Ovary (tissue), 9 donors: ENCODE measurements around the gene HHIPL2. TPM values are rescaled to one million over a fixed set of nuclear protein-coding genes. Genes with fewer than 3 reads are reported as not detected.

Source experiments
- DNase-seq, 5 donors: peaks; one replicate each; pipeline ENCODE4 v3.0.0-alpha.2; 2019 to 2020
- H3K27ac ChIP-seq, 2 donors: fragments of 200-600 bp; one replicate each; pipeline versions ENCODE4 v1.5.1 to v1.8.0; 2019 to 2022
- H3K27me3 ChIP-seq: fragments of 200-600 bp; one replicate; pipeline ENCODE4 v1.8.0; 2022
- H3K36me3 ChIP-seq: fragments of 200-600 bp; sonication (generic); one replicate; pipeline ENCODE4 v1.5.1; 2019
- H3K4me1 ChIP-seq: one replicate; pipeline ENCODE4 v1.8.1; 2013; ENCODE audit warnings: mild to moderate bottlenecking, moderate library complexity; ENCODE audit not compliant: insufficient read depth
- H3K4me3 ChIP-seq: fragments of 200-600 bp; sonication (generic); one replicate; pipeline ENCODE4 v1.5.1; 2017
- H3K9me3 ChIP-seq, 2 donors: fragments of 200-600 bp in 1 of 2; sonication (generic) in 1 of 2; one replicate each; pipeline versions ENCODE4 v1.5.1 to v1.8.1; 2013 to 2019; ENCODE audit warnings: mild to moderate bottlenecking in 1 of 2, moderate library complexity in 1 of 2
- CTCF ChIP-seq, 3 donors: fragments of 450-650 bp in 2 of 3; fragments of 200-600 bp in 1 of 3; IDR thresholded peaks; one replicate each; pipeline versions ENCODE4 v1.5.1 to v1.8.0; 2016 to 2022; ENCODE audit warnings: antibody characterized with exemption in 3 of 3, mild to moderate bottlenecking in 1 of 3
- EP300 ChIP-seq: sonication (generic); formaldehyde crosslinking; IDR thresholded peaks from one replicate; pipeline ENCODE4 v1.6.1; 2017; ENCODE audit warnings: antibody characterized with exemption
- POLR2A ChIP-seq: fragments of 450-650 bp; IDR thresholded peaks from one replicate; pipeline ENCODE4 v1.6.1; 2017; ENCODE audit warnings: antibody characterized with exemption, mild to moderate bottlenecking, moderate library complexity
- WGBS, 3 donors: extraction: QIAGEN DNeasy Blood & Tissue Kit in 1 of 3; methylation state at CpG; one replicate each; pipeline versions ENCODE4 v1.1.5 to v1.1.7; 2013 to 2017; 5-methylcytosine and 5-hydroxymethylcytosine counted together
- intact Hi-C, 4 donors: fragments of 100-400 bp; cut with DNase I; formaldehyde crosslinking; loops; one replicate each; pipeline versions ENCODE4 v1.11.0 to v1.15.1; 2022 to 2023
- polyA plus RNA-seq, 2 donors: library from polyadenylated mRNA; stranded (reverse); fragments of 200-250 nt in 1 of 2; fragments of 350-450 nt in 1 of 2; fragmentation: Illumina TruSeq in 1 of 2; extraction: RNeasy Lipid Tissue Mini Kit (QIAGEN cat#74804) in 1 of 2; gene quantifications; one replicate each; pipeline ENCODE4 v1.2.3, GENCODE V29; 2013 to 2014
- total RNA-seq, 7 donors: library from RNA; depleted of rRNA in 2 of 7; stranded (reverse); fragments of >200 nt in 2 of 7; fragmentation: NEBNext Ultra II Directional in 3 of 7; extraction: Animal tissue kit (Norgen Biotek cat#: 25700) in 3 of 7; gene quantifications; one replicate each; pipeline versions ENCODE4 v1.1.0 to v1.2.4, GENCODE V29; 2016 to 2023
- donor health status: DM: no; HTN: no; CAD: no; lungs with moderate emphysema.
- donor health status: DM: no; HTN: no; CAD: no.
- donor health status: Bipolar disorder and iron deficiency.
- donor health status: DM: yes; HTN: yes; CAD: no.
- donor health status: DM: no; HTN: no; CAD: no.
- donor health status: DM: yes; HTN: yes; CAD: no.

The HHIPL2 gene
- total and polyA plus RNA-seq, 9 donors, result 0.13 to 0.86 (median 0.43) TPM; not detected in 1

GRCh38 chr1:222530852-222531251, 17.1 kb downstream of the HHIPL2 start:
- TF ChIP-seq CTCF (IDR thresholded peaks at IDR 0.05), result no peak
- TF ChIP-seq POLR2A, result no peak
- TF ChIP-seq EP300, result no peak
- H3K27ac ChIP-seq, result no peak overlapping the region
- H3K27me3 ChIP-seq, result no peaks in the 10 kb centered on the region
- H3K4me3 ChIP-seq, result no peak overlapping the region
- intact Hi-C loops, result loop anchor here in 1 of 4 donors (5.0 kb wide), 1 partner anchor 449 kb away; no protein-coding TSS in a partner anchor
- H3K9me3 ChIP-seq, result no peaks in the 10 kb centered on the region
- no peaks in the 10 kb centered on the region for H3K36me3 ChIP-seq
- 63 to 81% (median 71%) methylated on average over 6 of the region's 6 CpGs for WGBS, 3 donors
- no peak for DNase-seq
- H3K4me1 ChIP-seq, result no peaks in the 10 kb centered on the region

GRCh38 chr1:222529916-222530315, 18.0 kb downstream of the HHIPL2 start:
- TF ChIP-seq CTCF (IDR thresholded peaks at IDR 0.05) (no peak), EP300 (no peak)
- intact Hi-C loops, result loop anchor here in 1 of 4 donors (5.0 kb wide), 1 partner anchor 448 kb away; no protein-coding TSS in a partner anchor
- DNase-seq, result no peak

GRCh38 chr1:222529181-222529580, 18.7 kb downstream of the HHIPL2 start:
- TF ChIP-seq POLR2A (no peak), EP300 (no peak)
- Histone ChIP-seq H3K27ac (no peak overlapping the region), H3K27me3 (no peaks in the 10 kb centered on the region), H3K4me3 (no peak overlapping the region), H3K9me3 (no peaks in the 10 kb centered on the region), H3K36me3 (no peaks in the 10 kb centered on the region), H3K4me1 (no peaks in the 10 kb centered on the region)
- intact Hi-C loops, result no loop called here
- 91% methylated on average over 3 of the region's 3 CpGs for WGBS, 3 donors
- DNase-seq, result no peak

More at GRCh38 chr1:222529916-222530315, 18.0 kb downstream of the HHIPL2 start:
- Histone ChIP-seq H3K27me3 (no peaks in the 10 kb centered on the region), H3K36me3 (no peaks in the 10 kb centered on the region), H3K4me1 (no peaks in the 10 kb centered on the region), H3K9me3 (no peaks in the 10 kb centered on the region), H3K27ac (no peak overlapping the region), H3K4me3 (no peak overlapping the region)
- 46 to 67% (median 62%) methylated on average over 3 of the region's 3 CpGs for WGBS, 3 donors

GRCh38 chr1:222525951-222526350, 22.0 kb downstream of the HHIPL2 start:
- H3K4me1 ChIP-seq, result no peaks in the 10 kb centered on the region
- H3K36me3 ChIP-seq, result no peaks in the 10 kb centered on the region
- no peak for DNase-seq
- TF ChIP-seq CTCF (IDR thresholded peaks at IDR 0.05) (no peak), EP300 (no peak), POLR2A (no peak)
- no peaks in the 10 kb centered on the region for H3K9me3 ChIP-seq
- intact Hi-C loops, result no loop called here
- H3K27me3 ChIP-seq, result no peaks in the 10 kb centered on the region
- H3K4me3 ChIP-seq, result no peak overlapping the region
- H3K27ac ChIP-seq, result no peak overlapping the region
- 84 to 98% (median 89%) methylated on average over 2 of the region's 2 CpGs for WGBS, 3 donors

GRCh38 chr1:222523852-222524251, 24.1 kb downstream of the HHIPL2 start:
- no peaks in the 10 kb centered on the region for H3K4me1 ChIP-seq
- TF ChIP-seq CTCF (IDR thresholded peaks at IDR 0.05), result no peak
- no peak for TF ChIP-seq POLR2A
- DNase-seq, result no peak
- no peak overlapping the region for H3K4me3 ChIP-seq
- WGBS, 3 donors, result 65 to 82% (median 82%) methylated on average over 3 of the region's 3 CpGs
- no peak overlapping the region for H3K27ac ChIP-seq
- no peaks in the 10 kb centered on the region for H3K9me3 ChIP-seq
- H3K36me3 ChIP-seq, result no peaks in the 10 kb centered on the region
- intact Hi-C loops, result no loop called here
- H3K27me3 ChIP-seq, result no peaks in the 10 kb centered on the region
